GM23338 (cell line): Measurements from ENCODE around the gene AMBRA1. TPM values are rescaled to one million over a fixed set of nuclear protein-coding genes. Genes with fewer than 3 reads are reported as not detected.

ENCODE experiments used
- ATAC-seq: fragments of 200-7000 bp; cut with Tn5 transposase; 3 replicates; pipeline ENCODE4 v1.9.1; 2020
- DNase-seq: peaks from one replicate; pipeline ENCODE4 v3.0.0-alpha.2; 2015; ENCODE audit warnings: low spot score
- H2AFZ ChIP-seq: fragments of 200-600 bp; sonication (generic); 2 replicates; pipeline ENCODE4 v1.8.0; 2016; ENCODE audit warnings: antibody characterized with exemption, mild to moderate bottlenecking, moderate library complexity
- H3F3A ChIP-seq: fragments of 200-600 bp; sonication (generic); replicated peaks from 2 replicates; pipeline ENCODE4 v1.8.0; 2017; ENCODE audit warnings: antibody characterized with exemption, mixed run types, low read depth
- H3K27ac ChIP-seq: fragments of 200-600 bp; sonication (generic); 2 replicates; pipeline ENCODE4 v1.6.1; 2016; ENCODE audit warnings: low read depth
- H3K27me3 ChIP-seq: fragments of 200-600 bp; sonication (generic); 2 replicates; pipeline ENCODE4 v1.8.0; 2016; ENCODE audit warnings: mild to moderate bottlenecking, mixed run types, moderate library complexity; ENCODE audit not compliant: insufficient read depth
- H3K36me3 ChIP-seq: fragments of 200-600 bp; sonication (generic); 2 replicates; pipeline ENCODE4 v1.8.0; 2016; ENCODE audit warnings: mild to moderate bottlenecking; ENCODE audit not compliant: insufficient read depth
- H3K4me1 ChIP-seq: fragments of 200-600 bp; sonication (generic); 2 replicates; pipeline ENCODE4 v1.8.0; 2016; ENCODE audit warnings: mild to moderate bottlenecking, moderate library complexity; ENCODE audit not compliant: insufficient read depth
- H3K4me2 ChIP-seq: fragments of 200-600 bp; sonication (generic); 2 replicates; pipeline ENCODE4 v1.7.1; 2017; ENCODE audit warnings: mixed run types
- H3K4me3 ChIP-seq: fragments of 200-600 bp; sonication (generic); 2 replicates; pipeline ENCODE4 v1.6.1; 2016; ENCODE audit warnings: mixed run types
- H3K79me2 ChIP-seq: fragments of 200-600 bp; sonication (generic); replicated peaks from 2 replicates; pipeline ENCODE4 v1.8.0; 2017; ENCODE audit warnings: mild to moderate bottlenecking; ENCODE audit not compliant: insufficient read depth
- H3K9me2 ChIP-seq: fragments of 200-600 bp; sonication (generic); 2 replicates; pipeline ENCODE4 v1.8.0; 2017; ENCODE audit not compliant: insufficient read depth
- H4K20me1 ChIP-seq: fragments of 200-600 bp; sonication (generic); replicated peaks from 2 replicates; pipeline ENCODE4 v1.8.0; 2017; ENCODE audit warnings: mild to moderate bottlenecking; ENCODE audit not compliant: insufficient read depth
- H3K27ac Mint-ChIP-seq: 2 replicates; pipeline ENCODE4 v1.8.0; 2020; ENCODE audit warnings: inconsistent platforms, mild to moderate bottlenecking, moderate library complexity, mixed read lengths
- H3K27me3 Mint-ChIP-seq: 3 replicates; pipeline ENCODE4 v1.8.0; 2022; ENCODE audit warnings: low read depth, mild to moderate bottlenecking, moderate library complexity, mixed read lengths, inconsistent platforms; ENCODE audit not compliant: insufficient read depth, poor library complexity
- H3K36me3 Mint-ChIP-seq: 3 replicates; pipeline ENCODE4 v1.8.0; 2021; ENCODE audit warnings: low read depth, mild to moderate bottlenecking, inconsistent platforms, moderate library complexity, mixed read lengths
- H3K4me1 Mint-ChIP-seq: 3 replicates; pipeline ENCODE4 v1.8.0; 2020; ENCODE audit warnings: mild to moderate bottlenecking, inconsistent platforms, mixed read lengths
- H3K4me3 Mint-ChIP-seq: 3 replicates; pipeline ENCODE4 v1.8.0; 2021; ENCODE audit warnings: moderate library complexity, mild to moderate bottlenecking, inconsistent platforms, mixed read lengths
- H3K9me3 Mint-ChIP-seq: 3 replicates; pipeline ENCODE4 v1.8.0; 2020; ENCODE audit warnings: moderate library complexity, mild to moderate bottlenecking, inconsistent platforms, mixed read lengths
- CREB1 ChIP-seq: fragments of 250-450 bp; sonication (Bioruptor Pico); IDR thresholded peaks from 2 replicates; pipeline ENCODE4 v1.5.0; 2020; ENCODE audit warnings: low read depth, mild to moderate bottlenecking, moderate library complexity
- ETS1 ChIP-seq: IDR thresholded peaks from 2 replicates; pipeline ENCODE4 v1.6.1; 2016; ENCODE audit warnings: antibody characterized with exemption
- EZH2 ChIP-seq: fragments of 200-600 bp; sonication (generic); IDR thresholded peaks from one replicate; pipeline ENCODE4 v1.8.0; 2017; ENCODE audit warnings: antibody characterized with exemption, mild to moderate bottlenecking, low read depth; ENCODE audit not compliant: unreplicated experiment
- EZH2phosphoT487 ChIP-seq: fragments of 200-600 bp; sonication (generic); IDR thresholded peaks from one replicate; pipeline ENCODE4 v1.8.1; 2018; ENCODE audit warnings: antibody characterized with exemption; ENCODE audit not compliant: unreplicated experiment
- JUNB ChIP-seq: IDR thresholded peaks from one replicate; pipeline ENCODE4 v1.6.1; 2016; ENCODE audit warnings: antibody characterized with exemption; ENCODE audit not compliant: unreplicated experiment
- NANOG ChIP-seq: IDR thresholded peaks from 2 replicates; pipeline ENCODE4 v1.6.1; 2016; ENCODE audit warnings: antibody characterized with exemption, borderline replicate concordance
- POLR2AphosphoS5 ChIP-seq: IDR thresholded peaks from 2 replicates; pipeline ENCODE4 v1.6.1; 2016; ENCODE audit warnings: antibody characterized with exemption, low read depth
- STAT1 ChIP-seq: IDR thresholded peaks from one replicate; pipeline ENCODE4 v1.6.1; 2016; ENCODE audit warnings: antibody characterized with exemption; ENCODE audit not compliant: unreplicated experiment
- ZNF114 ChIP-seq: fragments of 250-450 bp; sonication (Bioruptor Pico); IDR thresholded peaks from 2 replicates; pipeline ENCODE4 v1.5.0; 2020; ENCODE audit warnings: mild to moderate bottlenecking, moderate library complexity
- ZNF331 ChIP-seq: fragments of 250-450 bp; sonication (Bioruptor Pico); IDR thresholded peaks from 2 replicates; pipeline ENCODE4 v1.5.0; 2020; ENCODE audit warnings: low read depth, mild to moderate bottlenecking, moderate library complexity
- ZNF462 ChIP-seq: fragments of 250-450 bp; sonication (Bioruptor Pico); IDR thresholded peaks from 2 replicates; pipeline ENCODE4 v1.5.0; 2020; ENCODE audit warnings: mild to moderate bottlenecking, moderate library complexity
- polyA plus RNA-seq: library from polyadenylated mRNA; unstranded; fragments of >200 nt; fragmentation: Nextera tagmentation; extraction: Ambion mirVana; gene quantifications from 2 replicates; pipeline ENCODE4 v1.2.1, GENCODE V29; 2016
- total RNA-seq: library from RNA; depleted of rRNA; stranded (reverse); fragments of >200 nt; shearing (Covaris generic); gene quantifications from 2 replicates; pipeline ENCODE4 v1.2.3, GENCODE V29; 2014
- TF ChIP-seq, protein P1 (sequence below), 2 experiments: fragments of 200-600 bp in 1 of 2; sonication (generic) in 1 of 2; conservative IDR thresholded peaks; 2 replicates each; pipeline versions ENCODE4 v1.5.1 to v1.6.1; 2016 to 2017; ENCODE audit warnings: antibody characterized with exemption in 2 of 2, low read depth in 2 of 2, mild to moderate bottlenecking in 2 of 2, moderate library complexity in 1 of 2
- TF ChIP-seq, protein P2 (sequence below): IDR thresholded peaks from one replicate; pipeline ENCODE4 v1.6.1; 2018; ENCODE audit warnings: antibody characterized with exemption; ENCODE audit not compliant: unreplicated experiment

Gene AMBRA1
- total and polyA plus RNA-seq, 2 experiments from 2014 or later: 8.3 to 34.8 TPM

GRCh38 chr11:46485856-46486443 is 107.9 kb downstream of the AMBRA1 start:
- no peak overlapping the region for H3K4me2 ChIP-seq
- ATAC-seq: no peak

More at GRCh38 chr11:46485856-46486443, 107.9 kb downstream of the AMBRA1 start:
- peaks cover 13% of the 10 kb centered on the region for H3K4me1 Mint-ChIP-seq
- 0 out of 2 replicates have a peak, but pooled peaks cover 3% of the 10 kb centered on the region for H3K36me3 ChIP-seq
- no peak overlapping the region for H3K4me3 ChIP-seq
- H3K27ac Mint-ChIP-seq: no peak overlapping the region
- H3K4me1 ChIP-seq: 0 out of 2 replicates have a peak, but pooled peaks cover 4% of the 10 kb centered on the region
- H3K27ac ChIP-seq: no peak overlapping the region
- no peaks in the 10 kb centered on the region for H3K9me3 Mint-ChIP-seq
- H3K4me3 Mint-ChIP-seq: no peak overlapping the region
- no peaks in the 10 kb centered on the region for H3K27me3 ChIP-seq
- DNase-seq: no peak
- H3K79me2 ChIP-seq: no peaks in the 10 kb centered on the region
- H4K20me1 ChIP-seq: peaks cover 15% of the 10 kb centered on the region; the same call in 1 of the 2 replicates
- H3K27me3 Mint-ChIP-seq: peaks cover 6% of the 10 kb centered on the region
- H3K36me3 Mint-ChIP-seq: no peaks in the 10 kb centered on the region
- no peaks in the 10 kb centered on the region for H3K9me2 ChIP-seq
- no peaks in the 10 kb centered on the region; the same call in 1 of the 2 replicates for H3F3A ChIP-seq
- TF ChIP-seq ETS1 (no peak), ZNF331 (CRISPR knock-in tag) (no peak), NANOG (no peak), JUNB (no peak), STAT1 (no peak), EZH2 (no peak), CREB1 (CRISPR knock-in tag) (no peak), POLR2AphosphoS5 (no peak), EZH2phosphoT487 (no peak), ZNF114 (CRISPR knock-in tag) (no peak), ZNF462 (CRISPR knock-in tag) (no peak)
- TF ChIP-seq, protein P1, sequence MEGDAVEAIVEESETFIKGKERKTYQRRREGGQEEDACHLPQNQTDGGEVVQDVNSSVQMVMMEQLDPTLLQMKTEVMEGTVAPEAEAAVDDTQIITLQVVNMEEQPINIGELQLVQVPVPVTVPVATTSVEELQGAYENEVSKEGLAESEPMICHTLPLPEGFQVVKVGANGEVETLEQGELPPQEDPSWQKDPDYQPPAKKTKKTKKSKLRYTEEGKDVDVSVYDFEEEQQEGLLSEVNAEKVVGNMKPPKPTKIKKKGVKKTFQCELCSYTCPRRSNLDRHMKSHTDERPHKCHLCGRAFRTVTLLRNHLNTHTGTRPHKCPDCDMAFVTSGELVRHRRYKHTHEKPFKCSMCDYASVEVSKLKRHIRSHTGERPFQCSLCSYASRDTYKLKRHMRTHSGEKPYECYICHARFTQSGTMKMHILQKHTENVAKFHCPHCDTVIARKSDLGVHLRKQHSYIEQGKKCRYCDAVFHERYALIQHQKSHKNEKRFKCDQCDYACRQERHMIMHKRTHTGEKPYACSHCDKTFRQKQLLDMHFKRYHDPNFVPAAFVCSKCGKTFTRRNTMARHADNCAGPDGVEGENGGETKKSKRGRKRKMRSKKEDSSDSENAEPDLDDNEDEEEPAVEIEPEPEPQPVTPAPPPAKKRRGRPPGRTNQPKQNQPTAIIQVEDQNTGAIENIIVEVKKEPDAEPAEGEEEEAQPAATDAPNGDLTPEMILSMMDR (conservative IDR thresholded peaks at IDR 0.05; ENCODE audit: low read depth in 2 of 2): no peak
- TF ChIP-seq, protein P2, sequence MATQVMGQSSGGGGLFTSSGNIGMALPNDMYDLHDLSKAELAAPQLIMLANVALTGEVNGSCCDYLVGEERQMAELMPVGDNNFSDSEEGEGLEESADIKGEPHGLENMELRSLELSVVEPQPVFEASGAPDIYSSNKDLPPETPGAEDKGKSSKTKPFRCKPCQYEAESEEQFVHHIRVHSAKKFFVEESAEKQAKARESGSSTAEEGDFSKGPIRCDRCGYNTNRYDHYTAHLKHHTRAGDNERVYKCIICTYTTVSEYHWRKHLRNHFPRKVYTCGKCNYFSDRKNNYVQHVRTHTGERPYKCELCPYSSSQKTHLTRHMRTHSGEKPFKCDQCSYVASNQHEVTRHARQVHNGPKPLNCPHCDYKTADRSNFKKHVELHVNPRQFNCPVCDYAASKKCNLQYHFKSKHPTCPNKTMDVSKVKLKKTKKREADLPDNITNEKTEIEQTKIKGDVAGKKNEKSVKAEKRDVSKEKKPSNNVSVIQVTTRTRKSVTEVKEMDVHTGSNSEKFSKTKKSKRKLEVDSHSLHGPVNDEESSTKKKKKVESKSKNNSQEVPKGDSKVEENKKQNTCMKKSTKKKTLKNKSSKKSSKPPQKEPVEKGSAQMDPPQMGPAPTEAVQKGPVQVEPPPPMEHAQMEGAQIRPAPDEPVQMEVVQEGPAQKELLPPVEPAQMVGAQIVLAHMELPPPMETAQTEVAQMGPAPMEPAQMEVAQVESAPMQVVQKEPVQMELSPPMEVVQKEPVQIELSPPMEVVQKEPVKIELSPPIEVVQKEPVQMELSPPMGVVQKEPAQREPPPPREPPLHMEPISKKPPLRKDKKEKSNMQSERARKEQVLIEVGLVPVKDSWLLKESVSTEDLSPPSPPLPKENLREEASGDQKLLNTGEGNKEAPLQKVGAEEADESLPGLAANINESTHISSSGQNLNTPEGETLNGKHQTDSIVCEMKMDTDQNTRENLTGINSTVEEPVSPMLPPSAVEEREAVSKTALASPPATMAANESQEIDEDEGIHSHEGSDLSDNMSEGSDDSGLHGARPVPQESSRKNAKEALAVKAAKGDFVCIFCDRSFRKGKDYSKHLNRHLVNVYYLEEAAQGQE: no peak
- H2AFZ ChIP-seq: no peak overlapping the region
